ENCODE measurements around the gene USP53.

DNA sequence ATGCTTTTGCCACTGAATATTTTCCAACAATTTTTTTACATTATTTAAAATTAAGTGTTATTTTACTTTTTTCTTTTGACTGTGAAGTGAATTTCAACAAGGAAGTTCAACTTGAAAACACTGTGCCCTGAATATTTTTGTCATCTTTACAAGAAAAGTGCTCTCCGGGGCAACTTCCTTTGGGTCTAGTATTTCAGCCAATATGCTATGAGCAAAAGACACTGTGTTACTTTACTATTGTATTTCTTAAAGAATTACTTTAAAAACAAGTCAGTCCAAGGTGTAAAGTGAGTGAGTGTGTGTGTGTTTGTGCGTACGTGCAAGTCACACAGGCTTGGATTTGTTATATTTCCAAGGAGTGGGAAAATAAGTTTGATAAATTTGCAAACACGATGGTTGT, 7.6 kb upstream of the USP53 start:
- TF ChIP-seq, protein P1, sequence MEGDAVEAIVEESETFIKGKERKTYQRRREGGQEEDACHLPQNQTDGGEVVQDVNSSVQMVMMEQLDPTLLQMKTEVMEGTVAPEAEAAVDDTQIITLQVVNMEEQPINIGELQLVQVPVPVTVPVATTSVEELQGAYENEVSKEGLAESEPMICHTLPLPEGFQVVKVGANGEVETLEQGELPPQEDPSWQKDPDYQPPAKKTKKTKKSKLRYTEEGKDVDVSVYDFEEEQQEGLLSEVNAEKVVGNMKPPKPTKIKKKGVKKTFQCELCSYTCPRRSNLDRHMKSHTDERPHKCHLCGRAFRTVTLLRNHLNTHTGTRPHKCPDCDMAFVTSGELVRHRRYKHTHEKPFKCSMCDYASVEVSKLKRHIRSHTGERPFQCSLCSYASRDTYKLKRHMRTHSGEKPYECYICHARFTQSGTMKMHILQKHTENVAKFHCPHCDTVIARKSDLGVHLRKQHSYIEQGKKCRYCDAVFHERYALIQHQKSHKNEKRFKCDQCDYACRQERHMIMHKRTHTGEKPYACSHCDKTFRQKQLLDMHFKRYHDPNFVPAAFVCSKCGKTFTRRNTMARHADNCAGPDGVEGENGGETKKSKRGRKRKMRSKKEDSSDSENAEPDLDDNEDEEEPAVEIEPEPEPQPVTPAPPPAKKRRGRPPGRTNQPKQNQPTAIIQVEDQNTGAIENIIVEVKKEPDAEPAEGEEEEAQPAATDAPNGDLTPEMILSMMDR (IDR thresholded peaks at IDR 0.05 in 2 of 3, conservative IDR thresholded peaks at IDR 0.05 in 1 of 3; ENCODE audit: insufficient read depth in 2 of 3, low read depth in 1 of 3, low read length in 3 of 3) = no peak
- TF ChIP-seq, protein P2, sequence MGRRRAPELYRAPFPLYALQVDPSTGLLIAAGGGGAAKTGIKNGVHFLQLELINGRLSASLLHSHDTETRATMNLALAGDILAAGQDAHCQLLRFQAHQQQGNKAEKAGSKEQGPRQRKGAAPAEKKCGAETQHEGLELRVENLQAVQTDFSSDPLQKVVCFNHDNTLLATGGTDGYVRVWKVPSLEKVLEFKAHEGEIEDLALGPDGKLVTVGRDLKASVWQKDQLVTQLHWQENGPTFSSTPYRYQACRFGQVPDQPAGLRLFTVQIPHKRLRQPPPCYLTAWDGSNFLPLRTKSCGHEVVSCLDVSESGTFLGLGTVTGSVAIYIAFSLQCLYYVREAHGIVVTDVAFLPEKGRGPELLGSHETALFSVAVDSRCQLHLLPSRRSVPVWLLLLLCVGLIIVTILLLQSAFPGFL (CRISPR knock-in tag; IDR thresholded peaks at IDR 0.05) = no peak
- TF ChIP-seq HMG20A (CRISPR knock-in tag; conservative IDR thresholded peaks at IDR 0.05) (no peak), ZFP30 (CRISPR knock-in tag; IDR thresholded peaks at IDR 0.05; ENCODE audit: borderline replicate concordance) (no peak), NR2C1 (IDR thresholded peaks at IDR 0.05) (no peak), NR2C1 (tag; IDR thresholded peaks at IDR 0.05) (no peak), ZSCAN29 (IDR thresholded peaks at IDR 0.05) (no peak), HMG20B (CRISPR knock-in tag; IDR thresholded peaks at IDR 0.05) (no peak), POLR2A (conservative IDR thresholded peaks at IDR 0.05) (no peak)
- TF ChIP-seq, protein P3, sequence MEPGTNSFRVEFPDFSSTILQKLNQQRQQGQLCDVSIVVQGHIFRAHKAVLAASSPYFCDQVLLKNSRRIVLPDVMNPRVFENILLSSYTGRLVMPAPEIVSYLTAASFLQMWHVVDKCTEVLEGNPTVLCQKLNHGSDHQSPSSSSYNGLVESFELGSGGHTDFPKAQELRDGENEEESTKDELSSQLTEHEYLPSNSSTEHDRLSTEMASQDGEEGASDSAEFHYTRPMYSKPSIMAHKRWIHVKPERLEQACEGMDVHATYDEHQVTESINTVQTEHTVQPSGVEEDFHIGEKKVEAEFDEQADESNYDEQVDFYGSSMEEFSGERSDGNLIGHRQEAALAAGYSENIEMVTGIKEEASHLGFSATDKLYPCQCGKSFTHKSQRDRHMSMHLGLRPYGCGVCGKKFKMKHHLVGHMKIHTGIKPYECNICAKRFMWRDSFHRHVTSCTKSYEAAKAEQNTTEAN (CRISPR knock-in tag; IDR thresholded peaks at IDR 0.05) = no peak
- TF ChIP-seq, protein P4, sequence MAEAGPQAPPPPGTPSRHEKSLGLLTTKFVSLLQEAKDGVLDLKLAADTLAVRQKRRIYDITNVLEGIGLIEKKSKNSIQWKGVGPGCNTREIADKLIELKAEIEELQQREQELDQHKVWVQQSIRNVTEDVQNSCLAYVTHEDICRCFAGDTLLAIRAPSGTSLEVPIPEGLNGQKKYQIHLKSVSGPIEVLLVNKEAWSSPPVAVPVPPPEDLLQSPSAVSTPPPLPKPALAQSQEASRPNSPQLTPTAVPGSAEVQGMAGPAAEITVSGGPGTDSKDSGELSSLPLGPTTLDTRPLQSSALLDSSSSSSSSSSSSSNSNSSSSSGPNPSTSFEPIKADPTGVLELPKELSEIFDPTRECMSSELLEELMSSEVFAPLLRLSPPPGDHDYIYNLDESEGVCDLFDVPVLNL (CRISPR knock-in tag; IDR thresholded peaks at IDR 0.05; ENCODE audit: low read depth) = no peak
